ENCODE results near the gene PAX5. TPM values are rescaled to one million over a fixed set of nuclear protein-coding genes. Genes with fewer than 3 reads are reported as not detected.

PAX5 gene
- total RNA-seq, 3 donors from 2014 or later (not counting 1 experiment from before 2014, with no cell fraction given), result 1.3 to 2.1 (median 2.0) TPM

DNA sequence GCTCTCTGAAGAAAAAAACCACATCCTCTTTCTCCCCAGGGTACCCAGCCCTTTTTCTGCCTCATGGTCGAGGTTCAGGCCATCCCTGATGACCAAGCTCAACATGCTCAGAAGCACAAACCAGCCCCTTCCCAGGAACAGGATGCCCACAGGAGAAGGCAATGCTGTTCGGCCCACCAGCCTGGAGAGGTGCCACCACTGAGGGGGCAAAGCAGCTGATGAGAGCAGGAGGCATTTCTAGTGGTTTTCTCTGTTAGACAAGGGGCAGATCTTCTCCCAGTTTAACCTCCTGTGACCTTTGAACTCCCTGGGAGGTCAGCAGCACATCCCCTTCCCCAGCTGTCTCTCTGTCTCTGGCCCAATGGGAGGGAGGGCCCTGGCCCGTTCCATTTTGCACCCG is 73.0 kb downstream of the PAX5 start:
- TF ChIP-seq, protein P1, sequence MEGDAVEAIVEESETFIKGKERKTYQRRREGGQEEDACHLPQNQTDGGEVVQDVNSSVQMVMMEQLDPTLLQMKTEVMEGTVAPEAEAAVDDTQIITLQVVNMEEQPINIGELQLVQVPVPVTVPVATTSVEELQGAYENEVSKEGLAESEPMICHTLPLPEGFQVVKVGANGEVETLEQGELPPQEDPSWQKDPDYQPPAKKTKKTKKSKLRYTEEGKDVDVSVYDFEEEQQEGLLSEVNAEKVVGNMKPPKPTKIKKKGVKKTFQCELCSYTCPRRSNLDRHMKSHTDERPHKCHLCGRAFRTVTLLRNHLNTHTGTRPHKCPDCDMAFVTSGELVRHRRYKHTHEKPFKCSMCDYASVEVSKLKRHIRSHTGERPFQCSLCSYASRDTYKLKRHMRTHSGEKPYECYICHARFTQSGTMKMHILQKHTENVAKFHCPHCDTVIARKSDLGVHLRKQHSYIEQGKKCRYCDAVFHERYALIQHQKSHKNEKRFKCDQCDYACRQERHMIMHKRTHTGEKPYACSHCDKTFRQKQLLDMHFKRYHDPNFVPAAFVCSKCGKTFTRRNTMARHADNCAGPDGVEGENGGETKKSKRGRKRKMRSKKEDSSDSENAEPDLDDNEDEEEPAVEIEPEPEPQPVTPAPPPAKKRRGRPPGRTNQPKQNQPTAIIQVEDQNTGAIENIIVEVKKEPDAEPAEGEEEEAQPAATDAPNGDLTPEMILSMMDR (IDR thresholded peaks at IDR 0.05), result no peak
- no peaks in the 10 kb centered on the region for H3K9me3 Mint-ChIP-seq
- Histone ChIP-seq H3K27ac (ENCODE audit: low read length) (no peak overlapping the region), H3K4me1 (ENCODE audit: control insufficient read depth, insufficient read depth, low read length) (no peaks in the 10 kb centered on the region), H3K36me3 (ENCODE audit: control insufficient read depth, insufficient read depth, low read length) (no peaks in the 10 kb centered on the region), H3K4me3 (ENCODE audit: low read length) (no peak overlapping the region), H3K9me3 (ENCODE audit: control insufficient read depth, insufficient read depth, low read length) (no peaks in the 10 kb centered on the region), H3K27me3 (ENCODE audit: control insufficient read depth, insufficient read depth, low read length) (no peaks in the 10 kb centered on the region)
- no peak overlapping the region for H3K4me3 Mint-ChIP-seq
- H3K4me1 Mint-ChIP-seq, result peaks cover 0 to 5% of the 10 kb centered on the region in 2 donors
- intact Hi-C loops (cut with micrococcal nuclease), result no loop called here
- 65% methylated on average over 4 of the region's 4 CpGs for WGBS (ENCODE audit: insufficient coverage)
- no peak for DNase-seq
- no peaks in the 10 kb centered on the region for H3K36me3 Mint-ChIP-seq
- H3K27me3 Mint-ChIP-seq (ENCODE audit: low read depth in 2 of 2), result peaks cover 19 to 23% of the 10 kb centered on the region in 2 donors
- no peak for ATAC-seq
- H3K27ac Mint-ChIP-seq, result no peak overlapping the region

DNA sequence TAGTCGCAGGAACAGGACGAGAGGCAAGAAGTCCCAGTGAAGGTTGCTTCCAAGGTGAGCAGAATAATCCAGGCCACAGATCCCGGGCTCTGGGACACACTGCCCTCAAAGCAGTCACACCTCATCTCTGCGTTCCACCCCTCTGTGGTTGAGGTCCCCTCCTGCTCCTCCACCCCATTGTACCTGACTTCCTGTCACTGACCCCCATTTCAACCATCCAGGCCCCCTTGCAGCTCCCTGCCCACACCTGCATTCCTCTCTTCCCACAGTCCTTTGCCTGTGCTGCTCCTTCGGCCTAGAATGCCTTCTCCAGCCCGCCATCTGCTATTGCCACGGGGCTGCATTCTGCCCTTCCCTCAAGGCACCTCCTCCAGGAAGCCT is 73.5 kb downstream of the PAX5 start:
- Histone ChIP-seq H3K27me3 (ENCODE audit: control insufficient read depth, insufficient read depth, low read length) (no peaks in the 10 kb centered on the region), H3K9me3 (ENCODE audit: control insufficient read depth, insufficient read depth, low read length) (no peaks in the 10 kb centered on the region), H3K4me3 (ENCODE audit: low read length) (no peak overlapping the region), H3K36me3 (ENCODE audit: control insufficient read depth, insufficient read depth, low read length) (no peaks in the 10 kb centered on the region), H3K27ac (ENCODE audit: low read length) (no peak overlapping the region), H3K4me1 (ENCODE audit: control insufficient read depth, insufficient read depth, low read length) (no peaks in the 10 kb centered on the region)
- Mint-ChIP-seq H3K27me3 (ENCODE audit: low read depth in 2 of 2) (peaks cover 19 to 25% of the 10 kb centered on the region in 2 donors), H3K9me3 (no peaks in the 10 kb centered on the region), H3K4me1 (peaks cover 0 to 5% of the 10 kb centered on the region in 2 donors), H3K4me3 (no peak overlapping the region), H3K36me3 (no peaks in the 10 kb centered on the region), H3K27ac (no peak overlapping the region)
- TF ChIP-seq, protein P1 (IDR thresholded peaks at IDR 0.05), result no peak
- DNase-seq, result no peak
- no peak for ATAC-seq
- intact Hi-C loops (cut with micrococcal nuclease), result no loop called here
- 90% methylated on average over 7 of the region's 7 CpGs for whole genome bisulfite sequencing (ENCODE audit: insufficient coverage)

DNA sequence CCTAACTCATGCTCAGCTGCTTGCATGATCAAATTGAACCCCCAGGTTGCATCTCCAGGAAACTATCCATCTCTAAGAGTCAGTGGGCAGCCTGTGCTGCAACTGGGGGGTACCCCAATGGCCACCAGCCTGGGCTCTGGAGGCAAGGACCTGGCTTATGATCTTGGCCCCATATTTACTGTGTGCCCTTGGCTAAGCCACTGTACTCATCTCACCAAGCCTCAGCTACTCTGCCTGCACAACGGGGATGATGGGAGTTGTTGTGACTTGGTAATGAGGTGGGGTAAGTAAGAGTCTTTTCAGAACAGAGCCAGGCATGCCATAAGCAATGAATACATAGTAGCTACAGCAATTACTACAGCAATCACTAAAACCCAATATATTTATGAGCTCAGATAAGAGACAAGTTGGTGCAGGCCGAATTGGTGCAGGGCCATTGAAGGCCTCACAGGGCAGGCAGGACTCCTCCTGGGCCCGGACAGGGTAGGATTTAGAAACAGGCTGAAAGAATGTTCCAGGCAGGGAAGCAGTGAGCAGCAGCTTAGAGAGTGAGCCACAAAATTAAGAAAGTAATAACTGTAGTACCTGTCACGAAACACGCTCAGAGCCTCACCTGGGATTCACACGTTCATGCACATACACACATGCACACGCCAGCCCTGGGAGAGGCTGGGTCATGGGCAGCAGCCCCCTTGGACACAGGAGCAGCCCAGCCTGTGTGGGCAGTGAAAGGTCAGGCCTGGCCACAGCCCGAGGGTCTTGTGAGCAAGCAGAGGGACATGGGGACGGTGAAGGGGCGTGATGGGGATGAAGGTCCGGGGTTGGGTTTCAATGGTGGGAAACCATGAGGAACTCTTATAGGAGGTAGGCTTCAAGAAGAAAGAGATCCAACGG is 74.1 kb downstream of the PAX5 start:
- ATAC-seq (no peak), DNase-seq (no peak)
- Mint-ChIP-seq H3K27me3 (ENCODE audit: low read depth in 2 of 2) (peaks cover 20 to 30% of the 10 kb centered on the region in 2 donors), H3K27ac (no peak overlapping the region), H3K9me3 (no peaks in the 10 kb centered on the region), H3K36me3 (no peaks in the 10 kb centered on the region), H3K4me3 (no peak overlapping the region), H3K4me1 (peaks cover 0 to 5% of the 10 kb centered on the region in 2 donors)
- WGBS (ENCODE audit: insufficient coverage), result 94% methylated on average over 11 of the region's 12 CpGs
- intact Hi-C loops (cut with micrococcal nuclease), result no loop called here
- Histone ChIP-seq H3K36me3 (ENCODE audit: control insufficient read depth, insufficient read depth, low read length) (no peaks in the 10 kb centered on the region), H3K9me3 (ENCODE audit: control insufficient read depth, insufficient read depth, low read length) (no peaks in the 10 kb centered on the region), H3K4me3 (ENCODE audit: low read length) (no peak overlapping the region), H3K27ac (ENCODE audit: low read length) (no peak overlapping the region), H3K27me3 (ENCODE audit: control insufficient read depth, insufficient read depth, low read length) (no peaks in the 10 kb centered on the region), H3K4me1 (ENCODE audit: control insufficient read depth, insufficient read depth, low read length) (no peaks in the 10 kb centered on the region)
- TF ChIP-seq, protein P1 (IDR thresholded peaks at IDR 0.05), result no peak

Data from natural killer cell (primary cell).